Measurements from ENCODE around the gene BHLHE41. TPM values are rescaled to one million over a fixed set of nuclear protein-coding genes. Genes with fewer than 3 reads are reported as not detected.
A peak's percentile ranks its signal among the peaks of the same experiment; 100 is the strongest.

Gene BHLHE41
- total and polyA plus RNA-seq, 9 of the 15 experiments (the other 6 are each of a cell fraction or from before 2014, with no cell fraction given) = not detected

GRCh38 chr12:26113853-26114719 lies 10.8 kb downstream of the BHLHE41 start (continued):
- TF ChIP-seq RREB1 (CRISPR knock-in tag; IDR thresholded peaks at IDR 0.05) (no peak), HNRNPK (IDR thresholded peaks at IDR 0.05; ENCODE audit: low read depth, low read length, poor library complexity, severe bottlenecking) (no peak), ZNF695 (CRISPR knock-in tag; IDR thresholded peaks at IDR 0.05) (no peak), FOXJ3 (CRISPR knock-in tag; IDR thresholded peaks at IDR 0.05) (no peak), ZNF785 (CRISPR knock-in tag; IDR thresholded peaks at IDR 0.05) (no peak), ATF1 (CRISPR knock-in tag; IDR thresholded peaks at IDR 0.05) (no peak), ATF1 (tag; IDR thresholded peaks at IDR 0.05) (peak; percentile 24; the same call in 1 of the 2 replicates), TCF7L2 (IDR thresholded peaks at IDR 0.05; ENCODE audit: low read depth, low read length) (no peak), HMG20B (CRISPR knock-in tag; IDR thresholded peaks at IDR 0.05) (no peak), MNT (conservative IDR thresholded peaks at IDR 0.05) (peak; percentile 99), ZNF830 (CRISPR knock-in tag; IDR thresholded peaks at IDR 0.05) (no peak), PHB (CRISPR knock-in tag; IDR thresholded peaks at IDR 0.05) (no peak), FOXK1 (CRISPR knock-in tag; IDR thresholded peaks at IDR 0.05; ENCODE audit: borderline replicate concordance) (0 out of 2 replicates have a peak, but pooled peaks have one; percentile 31), NUFIP1 (IDR thresholded peaks at IDR 0.05; ENCODE audit: partially characterized antibody) (no peak), ZNF512 (tag; IDR thresholded peaks at IDR 0.05) (0 out of 2 replicates have a peak, but pooled peaks have one; percentile 6), STAG1 (CRISPR knock-in tag; IDR thresholded peaks at IDR 0.05; ENCODE audit: borderline replicate concordance) (no peak), ZBED1 (IDR thresholded peaks at IDR 0.05) (no peak)

Measured in K562 (cell line).